ENCODE measurements around the gene MSANTD2.

- TF ChIP-seq CTCF (IDR thresholded peaks at IDR 0.05) (no peak), POLR2AphosphoS5 (IDR thresholded peaks at IDR 0.05; ENCODE audit: insufficient read depth in 1 of 2, low read depth in 1 of 2) (no peak), POLR2A (IDR thresholded peaks at IDR 0.05) (no peak)
Observed at GRCh38 chr11:124829986-124830385, 29.8 kb upstream of the MSANTD2 start.
